Neural cell (in vitro differentiated cells): Measurements from ENCODE around the gene RRP1.

Source experiments
- EP300 ChIP-seq: fragments of 450-650 bp; conservative IDR thresholded peaks from 2 replicates; pipeline ENCODE4 v1.6.1; 2014; ENCODE audit warnings: antibody characterized with exemption, mild to moderate bottlenecking, moderate library complexity; ENCODE audit not compliant: poor library complexity, severe bottlenecking
- EZH2 ChIP-seq: fragments of 200-600, 300-800 bp; shearing (Covaris generic), sonication (generic); IDR thresholded peaks from 2 replicates; pipeline ENCODE4 v1.6.1; 2014; ENCODE audit warnings: antibody characterized with exemption, low read length, borderline replicate concordance, mild to moderate bottlenecking; ENCODE audit not compliant: insufficient read depth, poor library complexity, severe bottlenecking
- MXI1 ChIP-seq: fragments of 450-650 bp; conservative IDR thresholded peaks from 2 replicates; pipeline ENCODE4 v1.6.1; 2014; ENCODE audit warnings: antibody characterized with exemption, mild to moderate bottlenecking; ENCODE audit not compliant: poor library complexity, severe bottlenecking
- POLR2AphosphoS5 ChIP-seq: IDR thresholded peaks from 2 replicates; pipeline ENCODE4 v1.6.1; 2012
- SMC3 ChIP-seq: fragments of 450-650 bp; conservative IDR thresholded peaks from 2 replicates; pipeline ENCODE4 v1.6.1; 2014; ENCODE audit warnings: antibody characterized with exemption, mild to moderate bottlenecking, moderate library complexity; ENCODE audit not compliant: poor library complexity
- TAF1 ChIP-seq: IDR thresholded peaks from 2 replicates; pipeline ENCODE4 v1.6.1; 2012; ENCODE audit warnings: low read depth
- TF ChIP-seq, protein P1 (sequence below): fragments of 450-650 bp; IDR thresholded peaks from 2 replicates; pipeline ENCODE4 v1.5.1; 2014; ENCODE audit warnings: antibody characterized with exemption, mild to moderate bottlenecking, moderate library complexity; ENCODE audit not compliant: poor library complexity, severe bottlenecking

DNA sequence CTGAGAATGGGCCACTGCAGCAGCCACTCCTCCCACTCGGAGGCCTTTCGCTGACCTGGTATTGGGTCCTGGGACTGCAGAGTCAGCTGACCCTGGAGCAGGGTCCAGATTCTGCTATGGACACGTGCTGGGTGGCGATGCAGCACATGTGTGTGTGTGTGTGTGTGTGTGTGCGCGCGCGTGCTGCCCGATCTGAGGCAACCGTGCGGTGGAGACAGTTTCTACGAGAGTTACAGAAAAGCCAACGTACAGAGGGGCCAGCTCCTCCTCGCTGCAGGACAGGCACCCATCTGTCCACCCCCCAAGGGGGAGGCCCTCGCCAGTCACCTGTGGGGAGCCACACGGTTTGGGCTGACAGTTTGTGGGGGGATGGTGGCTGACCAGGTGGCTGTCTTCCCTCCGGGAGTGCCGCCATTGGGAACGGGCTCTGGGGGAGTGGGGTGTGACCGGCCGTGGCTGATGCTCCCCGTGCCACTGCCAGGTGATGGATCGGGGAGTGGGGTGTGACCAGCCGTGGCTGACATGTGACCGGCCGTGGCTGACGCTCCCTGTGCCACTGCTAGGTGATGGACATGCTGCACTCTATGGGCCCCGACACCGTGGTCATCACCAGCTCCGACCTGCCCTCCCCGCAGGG lies 37.3 kb upstream of the RRP1 start:
- TF ChIP-seq, protein P1, sequence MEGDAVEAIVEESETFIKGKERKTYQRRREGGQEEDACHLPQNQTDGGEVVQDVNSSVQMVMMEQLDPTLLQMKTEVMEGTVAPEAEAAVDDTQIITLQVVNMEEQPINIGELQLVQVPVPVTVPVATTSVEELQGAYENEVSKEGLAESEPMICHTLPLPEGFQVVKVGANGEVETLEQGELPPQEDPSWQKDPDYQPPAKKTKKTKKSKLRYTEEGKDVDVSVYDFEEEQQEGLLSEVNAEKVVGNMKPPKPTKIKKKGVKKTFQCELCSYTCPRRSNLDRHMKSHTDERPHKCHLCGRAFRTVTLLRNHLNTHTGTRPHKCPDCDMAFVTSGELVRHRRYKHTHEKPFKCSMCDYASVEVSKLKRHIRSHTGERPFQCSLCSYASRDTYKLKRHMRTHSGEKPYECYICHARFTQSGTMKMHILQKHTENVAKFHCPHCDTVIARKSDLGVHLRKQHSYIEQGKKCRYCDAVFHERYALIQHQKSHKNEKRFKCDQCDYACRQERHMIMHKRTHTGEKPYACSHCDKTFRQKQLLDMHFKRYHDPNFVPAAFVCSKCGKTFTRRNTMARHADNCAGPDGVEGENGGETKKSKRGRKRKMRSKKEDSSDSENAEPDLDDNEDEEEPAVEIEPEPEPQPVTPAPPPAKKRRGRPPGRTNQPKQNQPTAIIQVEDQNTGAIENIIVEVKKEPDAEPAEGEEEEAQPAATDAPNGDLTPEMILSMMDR, result no peak
- no peak for TF ChIP-seq EZH2
- no peak for TF ChIP-seq EP300
- no peak for TF ChIP-seq POLR2AphosphoS5
- no peak for TF ChIP-seq TAF1
- no peak for TF ChIP-seq SMC3
- no peak for TF ChIP-seq MXI1
